Gastroesophageal sphincter (tissue), 3 donors: Measurements from ENCODE around the gene CCPG1.

ENCODE experiments used
- POLR2A ChIP-seq, 2 donors: fragments of 450-650 bp; IDR thresholded peaks; one replicate each; pipeline ENCODE4 v1.6.1; 2017; ENCODE audit warnings: antibody characterized with exemption in 2 of 2, mild to moderate bottlenecking in 2 of 2, moderate library complexity in 1 of 2
- POLR2AphosphoS5 ChIP-seq: sonication (generic); formaldehyde crosslinking; IDR thresholded peaks from one replicate; pipeline ENCODE4 v1.6.1; 2017; ENCODE audit warnings: antibody characterized with exemption
- TF ChIP-seq, protein P1 (sequence below), 4 experiments: fragments of 200-600 bp in 2 of 4; fragments of 450-650 bp in 2 of 4; sonication (generic) in 1 of 4; IDR thresholded peaks; one replicate each; pipeline ENCODE4 v1.5.1; 2017 to 2019; ENCODE audit warnings: antibody characterized with exemption in 4 of 4, mild to moderate bottlenecking in 2 of 4, moderate library complexity in 2 of 4

DNA sequence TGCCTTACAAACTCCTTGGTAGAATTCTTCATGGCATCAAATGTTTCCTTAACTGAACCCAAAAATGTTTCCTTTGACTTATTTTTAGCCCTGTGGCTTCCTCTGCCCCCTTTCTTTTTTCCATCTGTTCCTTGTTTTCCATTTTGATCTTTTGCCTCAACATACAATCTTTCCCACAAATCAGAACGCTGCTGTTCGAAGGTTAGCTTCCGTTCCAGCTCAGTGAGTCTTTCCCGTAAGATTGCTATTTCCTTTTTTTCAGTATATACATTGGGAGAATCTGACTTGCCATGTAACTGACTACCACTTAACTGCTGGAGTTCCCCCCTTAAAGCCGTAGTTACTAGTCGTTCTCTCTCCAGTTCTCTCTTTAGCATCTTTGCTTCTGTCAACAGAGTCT, 47.9 kb downstream of the CCPG1 start:
- TF ChIP-seq, protein P1, sequence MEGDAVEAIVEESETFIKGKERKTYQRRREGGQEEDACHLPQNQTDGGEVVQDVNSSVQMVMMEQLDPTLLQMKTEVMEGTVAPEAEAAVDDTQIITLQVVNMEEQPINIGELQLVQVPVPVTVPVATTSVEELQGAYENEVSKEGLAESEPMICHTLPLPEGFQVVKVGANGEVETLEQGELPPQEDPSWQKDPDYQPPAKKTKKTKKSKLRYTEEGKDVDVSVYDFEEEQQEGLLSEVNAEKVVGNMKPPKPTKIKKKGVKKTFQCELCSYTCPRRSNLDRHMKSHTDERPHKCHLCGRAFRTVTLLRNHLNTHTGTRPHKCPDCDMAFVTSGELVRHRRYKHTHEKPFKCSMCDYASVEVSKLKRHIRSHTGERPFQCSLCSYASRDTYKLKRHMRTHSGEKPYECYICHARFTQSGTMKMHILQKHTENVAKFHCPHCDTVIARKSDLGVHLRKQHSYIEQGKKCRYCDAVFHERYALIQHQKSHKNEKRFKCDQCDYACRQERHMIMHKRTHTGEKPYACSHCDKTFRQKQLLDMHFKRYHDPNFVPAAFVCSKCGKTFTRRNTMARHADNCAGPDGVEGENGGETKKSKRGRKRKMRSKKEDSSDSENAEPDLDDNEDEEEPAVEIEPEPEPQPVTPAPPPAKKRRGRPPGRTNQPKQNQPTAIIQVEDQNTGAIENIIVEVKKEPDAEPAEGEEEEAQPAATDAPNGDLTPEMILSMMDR (IDR thresholded peaks at IDR 0.05) = no peak
- TF ChIP-seq POLR2AphosphoS5 (no peak), POLR2A (IDR thresholded peaks at IDR 0.05) (no peak)
